IMR-90 (cell line): Measurements from ENCODE around the gene ALDH3B2.

Source experiments
- BHLHE40 ChIP-seq: fragments of 150-350 bp; IDR thresholded peaks from 2 replicates; pipeline ENCODE4 v1.6.1; 2016; ENCODE audit warnings: mild to moderate bottlenecking, low read depth, low read length
- CHD1 ChIP-seq: IDR thresholded peaks from 2 replicates; pipeline ENCODE4 v1.6.1; 2012; ENCODE audit warnings: low read depth, low read length, improper control_type of control experiment
- CTCF ChIP-seq: conservative IDR thresholded peaks from 2 replicates; pipeline ENCODE4 v1.5.1; 2012; ENCODE audit warnings: mild to moderate bottlenecking, low read depth, low read length, improper control_type of control experiment
- NFE2L2 ChIP-seq: fragments of 150-350 bp; IDR thresholded peaks from 2 replicates; pipeline ENCODE4 v1.6.1; 2016; ENCODE audit warnings: low read depth, mild to moderate bottlenecking, low read length
- POLR2A ChIP-seq: IDR thresholded peaks from 2 replicates; pipeline ENCODE4 v1.6.1; 2012; ENCODE audit warnings: mild to moderate bottlenecking, low read depth, low read length
- RCOR1 ChIP-seq: IDR thresholded peaks from 2 replicates; pipeline ENCODE4 v1.6.1; 2012; ENCODE audit warnings: mild to moderate bottlenecking, low read length, improper control_type of control experiment; ENCODE audit not compliant: insufficient replicate concordance
- USF2 ChIP-seq: fragments of 150-350 bp; IDR thresholded peaks from 2 replicates; pipeline ENCODE4 v1.6.1; 2017; ENCODE audit warnings: mild to moderate bottlenecking, antibody characterized with exemption, low read length, low read depth

- TF ChIP-seq CTCF, result no peak
- no peak for TF ChIP-seq RCOR1
- TF ChIP-seq POLR2A, result no peak
- TF ChIP-seq NFE2L2, result no peak
- TF ChIP-seq USF2, result no peak
- TF ChIP-seq BHLHE40, result no peak
- TF ChIP-seq CHD1, result no peak
These were observed 42.0 kb downstream of the ALDH3B2 start for GRCh38 chr11:67632175-67632981.
